CD8-positive, alpha-beta memory T cell (primary cell): ENCODE results near the gene LIM2. TPM values are rescaled to one million over a fixed set of nuclear protein-coding genes. Genes with fewer than 3 reads are reported as not detected.
A peak's percentile ranks its signal among the peaks of the same experiment; 100 is the strongest.

Source experiments
- CTCF ChIA-PET: fragments of 350-600 bp; sonication (Branson Sonifier 250); formaldehyde crosslinking; loops from one replicate; lab custom pipeline; 2021; ENCODE audit warnings: antibody characterized with exemption; lab: Charles Lee
- POLR2A ChIA-PET: fragments of 350-600 bp; sonication (Branson Sonifier 250); formaldehyde crosslinking; loops from one replicate; lab custom pipeline; 2021; ENCODE audit warnings: antibody characterized with exemption; lab: Charles Lee
- DNase-seq, 5 donors: peaks; one replicate each; pipeline versions ENCODE4 v3.0.0 to v3.0.0-alpha.2; 2020 to 2022; ENCODE audit warnings: mixed read lengths in 1 of 5
- H3K27ac ChIP-seq: one replicate; pipeline ENCODE4 v1.7.0; 2013; ENCODE audit warnings: low read depth, mild to moderate bottlenecking, low read length, moderate library complexity
- H3K27me3 ChIP-seq: 2 replicates; pipeline ENCODE4 v1.7.0; 2013; ENCODE audit warnings: low read length, mild to moderate bottlenecking; ENCODE audit not compliant: insufficient read depth, poor library complexity, severe bottlenecking
- H3K36me3 ChIP-seq: 2 replicates; pipeline ENCODE4 v1.7.0; 2013; ENCODE audit warnings: mild to moderate bottlenecking, low read length, moderate library complexity; ENCODE audit not compliant: insufficient read depth
- H3K4me1 ChIP-seq: 2 replicates; pipeline ENCODE4 v1.7.0; 2013; ENCODE audit warnings: mild to moderate bottlenecking, low read length, moderate library complexity; ENCODE audit not compliant: insufficient read depth
- H3K4me3 ChIP-seq: 2 replicates; pipeline ENCODE4 v1.7.0; 2013; ENCODE audit warnings: mild to moderate bottlenecking, low read length
- H3K9me3 ChIP-seq: 2 replicates; pipeline ENCODE4 v1.7.0; 2013; ENCODE audit warnings: mild to moderate bottlenecking, low read length
- H3K27ac Mint-ChIP-seq, 8 donors: one replicate each; pipeline ENCODE4 v1.8.0; 2020 to 2021; ENCODE audit warnings: mixed read lengths in 8 of 8, mild to moderate bottlenecking in 6 of 8, inconsistent platforms in 3 of 8, moderate library complexity in 3 of 8
- H3K27me3 Mint-ChIP-seq, 2 donors: one replicate each; pipeline ENCODE4 v1.8.0; 2020 to 2021; ENCODE audit warnings: mixed read lengths in 2 of 2, mild to moderate bottlenecking in 1 of 2, moderate library complexity in 1 of 2
- H3K36me3 Mint-ChIP-seq, 3 donors: one replicate each; pipeline ENCODE4 v1.8.0; 2020 to 2021; ENCODE audit warnings: mixed read lengths in 3 of 3, inconsistent platforms in 1 of 3, mild to moderate bottlenecking in 1 of 3
- H3K4me1 Mint-ChIP-seq, 3 donors: one replicate each; pipeline ENCODE4 v1.8.0; 2020 to 2021; ENCODE audit warnings: mixed read lengths in 3 of 3, inconsistent platforms in 1 of 3, mild to moderate bottlenecking in 1 of 3
- H3K4me3 Mint-ChIP-seq, 7 donors: one replicate each; pipeline ENCODE4 v1.8.0; 2020 to 2021; ENCODE audit warnings: mixed read lengths in 7 of 7, mild to moderate bottlenecking in 6 of 7, moderate library complexity in 4 of 7, inconsistent platforms in 2 of 7
- H3K9me3 Mint-ChIP-seq, 5 donors: one replicate each; pipeline ENCODE4 v1.8.0; 2020 to 2022; ENCODE audit warnings: mixed read lengths in 5 of 5, mild to moderate bottlenecking in 3 of 5, moderate library complexity in 2 of 5, inconsistent platforms in 1 of 5
- polyA plus RNA-seq: library from polyadenylated mRNA; unstranded; fragments of 300-500 nt; fragmentation: Illumina TruSeq; gene quantifications from one replicate; pipeline ENCODE4 v1.2.3, GENCODE V29; 2021
- total RNA-seq, 2 experiments: library from RNA; stranded (reverse); gene quantifications; one replicate each; pipeline ENCODE4 v1.2.3, GENCODE V29; 2021

LIM2 gene
- total RNA-seq (under 1 TPM; 0.66 to 0.93 TPM), polyA plus RNA-seq (0.38 TPM)

- Histone ChIP-seq H3K27ac (peak within 1 kb of the TSS; percentile 38), H3K36me3 (no peaks in the 10 kb centered on the region), H3K9me3 (no peaks in the 10 kb centered on the region), H3K4me3 (peak within 1 kb of the TSS; percentile 27), H3K4me1 (peaks cover 11% of the 10 kb centered on the region), H3K27me3 (no peaks in the 10 kb centered on the region)
- Mint-ChIP-seq H3K27me3 (no peaks in the 10 kb centered on the region), H3K36me3 (no peaks in the 10 kb centered on the region), H3K9me3 (no peaks in the 10 kb centered on the region), H3K4me3 (peak within 1 kb of the TSS; percentile 60 to 90 (median 81)), H3K4me1 (peaks cover 30 to 40% (median 35%) of the 10 kb centered on the region in 3 donors), H3K27ac (peak within 1 kb of the TSS; percentile 43 to 97 (median 88))
- no peak for DNase-seq
- ChIA-PET POLR2A (no interaction called here), CTCF (interaction anchor here (1.0 to 1.8 kb wide), 3 partner anchors 10 to 20 kb away, joined by 3 to 5 read pairs (median 3); no protein-coding TSS in a partner anchor)
Measured at GRCh38 chr19:51387924-51388389, at the start of gene LIM2. Gene LIM2, minus strand, starts transcription at chr19:51387974. Its CDS starts 531 bp downstream, at chr19:51387443.

GRCh38 chr19:51434456-51434855, 46.7 kb upstream of the LIM2 start:
- Histone ChIP-seq H3K4me3 (no peak overlapping the region), H3K27ac (no peak overlapping the region), H3K4me1 (no peaks in the 10 kb centered on the region), H3K9me3 (no peaks in the 10 kb centered on the region), H3K27me3 (peaks cover 3% of the 10 kb centered on the region), H3K36me3 (no peaks in the 10 kb centered on the region)
- no peaks in the 10 kb centered on the region for H3K9me3 Mint-ChIP-seq
- peaks cover 0 to 12% (median 3%) of the 10 kb centered on the region in 3 donors for H3K4me1 Mint-ChIP-seq
- H3K4me3 Mint-ChIP-seq: no peak overlapping the region
- H3K36me3 Mint-ChIP-seq: no peaks in the 10 kb centered on the region
- CTCF ChIA-PET: interaction anchor here (2.5 to 3.7 kb wide), 2 partner anchors 12 to 39 kb away, joined by 6 to 12 read pairs; no protein-coding TSS in a partner anchor
- DNase-seq: no peak
- POLR2A ChIA-PET: no interaction called here
- no peak overlapping the region for H3K27ac Mint-ChIP-seq
- H3K27me3 Mint-ChIP-seq: peaks cover 5 to 24% of the 10 kb centered on the region in 2 donors

GRCh38 chr19:51433043-51433442, 45.3 kb upstream of the LIM2 start:
- H3K27ac ChIP-seq: no peak overlapping the region
- H3K4me3 Mint-ChIP-seq: no peak overlapping the region
- POLR2A ChIA-PET: no interaction called here

GRCh38 chr19:51431124-51431523, 43.4 kb upstream of the LIM2 start:
- no peaks in the 10 kb centered on the region for H3K36me3 Mint-ChIP-seq
- CTCF ChIA-PET: no interaction called here
- H3K27ac Mint-ChIP-seq: no peak overlapping the region
- Histone ChIP-seq H3K4me3 (no peak overlapping the region), H3K27me3 (no peaks in the 10 kb centered on the region), H3K36me3 (no peaks in the 10 kb centered on the region), H3K4me1 (no peaks in the 10 kb centered on the region), H3K9me3 (no peaks in the 10 kb centered on the region), H3K27ac (no peak overlapping the region)
- H3K9me3 Mint-ChIP-seq: no peaks in the 10 kb centered on the region
- no peak overlapping the region for H3K4me3 Mint-ChIP-seq
- POLR2A ChIA-PET: no interaction called here
- no peak for DNase-seq
- H3K27me3 Mint-ChIP-seq: peaks cover 5 to 8% of the 10 kb centered on the region in 2 donors
- no peaks in the 10 kb centered on the region for H3K4me1 Mint-ChIP-seq

More at GRCh38 chr19:51433043-51433442, 45.3 kb upstream of the LIM2 start:
- Histone ChIP-seq H3K36me3 (no peaks in the 10 kb centered on the region), H3K27me3 (peaks cover 3% of the 10 kb centered on the region), H3K4me1 (no peaks in the 10 kb centered on the region), H3K4me3 (no peak overlapping the region), H3K9me3 (no peaks in the 10 kb centered on the region)
- H3K27me3 Mint-ChIP-seq: peaks cover 5 to 22% of the 10 kb centered on the region in 2 donors
- peaks cover 0 to under 1% (median 0%) of the 10 kb centered on the region in 3 donors for H3K4me1 Mint-ChIP-seq
- H3K27ac Mint-ChIP-seq: no peak overlapping the region
- no peaks in the 10 kb centered on the region for H3K9me3 Mint-ChIP-seq
- CTCF ChIA-PET: interaction anchor here (0.8 to 2.5 kb wide), 2 partner anchors 11 to 40 kb away, joined by 3 to 6 read pairs; no protein-coding TSS in a partner anchor
- DNase-seq: no peak
- H3K36me3 Mint-ChIP-seq: no peaks in the 10 kb centered on the region

GRCh38 chr19:51430221-51430620, 42.4 kb upstream of the LIM2 start:
- no peaks in the 10 kb centered on the region for H3K9me3 ChIP-seq
- ChIA-PET POLR2A (no interaction called here), CTCF (no interaction called here)
- Mint-ChIP-seq H3K9me3 (no peaks in the 10 kb centered on the region), H3K36me3 (no peaks in the 10 kb centered on the region), H3K27me3 (peaks cover 9% of the 10 kb centered on the region in 2 donors), H3K4me1 (no peaks in the 10 kb centered on the region), H3K4me3 (no peak overlapping the region), H3K27ac (no peak overlapping the region)
- no peak overlapping the region for H3K27ac ChIP-seq
- no peak for DNase-seq
- H3K4me3 ChIP-seq: no peak overlapping the region
- no peaks in the 10 kb centered on the region for H3K27me3 ChIP-seq
- H3K36me3 ChIP-seq: no peaks in the 10 kb centered on the region
- no peaks in the 10 kb centered on the region for H3K4me1 ChIP-seq

- H3K4me3 Mint-ChIP-seq: no peak overlapping the region
- H3K36me3 ChIP-seq: no peaks in the 10 kb centered on the region
- peaks cover 15 to 18% of the 10 kb centered on the region in 2 donors for H3K27me3 Mint-ChIP-seq
- no peak overlapping the region for H3K4me3 ChIP-seq
- peaks cover 0 to under 1% (median under 1%) of the 10 kb centered on the region in 3 donors for H3K4me1 Mint-ChIP-seq
- H3K27ac Mint-ChIP-seq: peak overlapping the region in 1 of 8 donors; percentile 50
- ChIA-PET CTCF (interaction anchor here (2.0 kb wide), 1 partner anchor 10 kb away, joined by 4 read pairs; no protein-coding TSS in a partner anchor), POLR2A (no interaction called here)
- H3K4me1 ChIP-seq: no peaks in the 10 kb centered on the region
- DNase-seq: no peak
- no peak overlapping the region for H3K27ac ChIP-seq
- H3K36me3 Mint-ChIP-seq: no peaks in the 10 kb centered on the region
- H3K27me3 ChIP-seq: no peaks in the 10 kb centered on the region
- no peaks in the 10 kb centered on the region for H3K9me3 ChIP-seq
- H3K9me3 Mint-ChIP-seq: no peaks in the 10 kb centered on the region
Measured at GRCh38 chr19:51427201-51427600, 39.4 kb upstream of the LIM2 start.

GRCh38 chr19:51422053-51422448, 34.3 kb upstream of the LIM2 start:
- no peak overlapping the region for H3K4me3 Mint-ChIP-seq
- DNase-seq: peak; percentile 70 to 86 (median 80)
- H3K36me3 ChIP-seq: no peaks in the 10 kb centered on the region

GRCh38 chr19:51421229-51422052, 33.7 kb upstream of the LIM2 start:
- Mint-ChIP-seq H3K9me3 (no peaks in the 10 kb centered on the region), H3K36me3 (no peaks in the 10 kb centered on the region), H3K27ac (peak overlapping the region in 1 of 8 donors; percentile 29), H3K27me3 (peaks cover 25 to 38% of the 10 kb centered on the region in 2 donors), H3K4me3 (peak overlapping the region in 1 of 7 donors; percentile 56), H3K4me1 (peaks cover 4 to 6% (median 4%) of the 10 kb centered on the region in 3 donors)
- ChIA-PET CTCF (interaction anchor here (0.6 to 5.7 kb wide), 19 partner anchors 10 to 356 kb away, joined by 3 to 48 read pairs (median 4); partner anchors contain the start of genes NKG7 and VSIG10L), POLR2A (no interaction called here)
- Histone ChIP-seq H3K27ac (no peak overlapping the region), H3K4me1 (no peaks in the 10 kb centered on the region), H3K36me3 (no peaks in the 10 kb centered on the region), H3K4me3 (no peak overlapping the region), H3K27me3 (peaks cover 3% of the 10 kb centered on the region), H3K9me3 (no peaks in the 10 kb centered on the region)
- peak in 1 of 5 donors; percentile 4 for DNase-seq

More at GRCh38 chr19:51422053-51422448, 34.3 kb upstream of the LIM2 start:
- Histone ChIP-seq H3K4me3 (no peak overlapping the region), H3K27ac (no peak overlapping the region), H3K4me1 (no peaks in the 10 kb centered on the region), H3K27me3 (peaks cover 3% of the 10 kb centered on the region), H3K9me3 (no peaks in the 10 kb centered on the region)
- CTCF ChIA-PET: interaction anchor here (0.6 to 5.7 kb wide), 20 partner anchors 11 to 356 kb away, joined by 3 to 48 read pairs (median 4); partner anchors contain the start of genes NKG7 and VSIG10L
- Mint-ChIP-seq H3K4me1 (peaks cover 3 to 6% (median 4%) of the 10 kb centered on the region in 3 donors), H3K27ac (no peak overlapping the region), H3K27me3 (peaks cover 27 to 35% of the 10 kb centered on the region in 2 donors), H3K9me3 (no peaks in the 10 kb centered on the region), H3K36me3 (no peaks in the 10 kb centered on the region)
- POLR2A ChIA-PET: no interaction called here
